Upper lobe of left lung (tissue), 6 donors: ENCODE data around the gene LAMC2. TPM values are rescaled to one million over a fixed set of nuclear protein-coding genes. Genes with fewer than 3 reads are reported as not detected.

Experiments used
- ATAC-seq, 2 donors: fragments of 200-7000 bp; cut with Tn5 transposase; one replicate each; pipeline ENCODE4 v1.9.1; 2022; ENCODE audit warnings: mild to moderate bottlenecking in 2 of 2, moderate library complexity in 2 of 2; ENCODE audit not compliant: low FRiP score in 2 of 2
- DNase-seq, 2 donors: peaks; one replicate each; pipeline ENCODE4 v3.0.0-alpha.2; 2019 to 2020
- H3K27ac ChIP-seq, 4 donors: fragments of 200-600 bp; sonication (generic); one replicate each; pipeline ENCODE4 v1.5.1; 2016 to 2019
- H3K27me3 ChIP-seq, 4 donors: fragments of 200-600 bp; sonication (generic); one replicate each; pipeline ENCODE4 v1.5.1; 2017 to 2019
- H3K36me3 ChIP-seq, 4 donors: fragments of 200-600 bp; sonication (generic); one replicate each; pipeline ENCODE4 v1.5.1; 2016 to 2019
- H3K4me1 ChIP-seq, 4 donors: fragments of 200-600 bp; sonication (generic); one replicate each; pipeline ENCODE4 v1.5.1; 2018 to 2019
- H3K4me3 ChIP-seq, 4 donors: fragments of 200-600 bp; sonication (generic); one replicate each; pipeline ENCODE4 v1.5.1; 2017 to 2019; ENCODE audit warnings: mild to moderate bottlenecking in 2 of 4, moderate library complexity in 1 of 4
- H3K9me3 ChIP-seq, 4 donors: fragments of 200-600 bp; sonication (generic); one replicate each; pipeline ENCODE4 v1.5.1; 2018 to 2019
- EP300 ChIP-seq, 4 donors: sonication (generic); formaldehyde crosslinking; IDR thresholded peaks; one replicate each; pipeline ENCODE4 v1.5.1; 2017; ENCODE audit warnings: antibody characterized with exemption in 4 of 4, control low read depth in 2 of 4
- POLR2A ChIP-seq, 4 donors: fragments of 450-650 bp; IDR thresholded peaks; one replicate each; pipeline ENCODE4 v1.5.1; 2016 to 2017; ENCODE audit warnings: antibody characterized with exemption in 4 of 4, mild to moderate bottlenecking in 2 of 4
- POLR2AphosphoS5 ChIP-seq, 2 donors: sonication (generic); formaldehyde crosslinking; IDR thresholded peaks; one replicate each; pipeline ENCODE4 v1.5.1; 2017; ENCODE audit warnings: antibody characterized with exemption in 2 of 2
- WGBS, 2 donors: methylation state at CpG; one replicate each; pipeline ENCODE4 v1.1.5; 2017 to 2018; 5-methylcytosine and 5-hydroxymethylcytosine counted together
- total RNA-seq, 6 donors: library from RNA; depleted of rRNA in 4 of 6; stranded (reverse); fragments of >200 nt in 4 of 6; gene quantifications; one replicate each; pipeline versions ENCODE4 v1.1.0 to v1.2.1, GENCODE V29; 2016 to 2021
- TF ChIP-seq, protein P1 (sequence below), 6 experiments: fragments of 450-650 bp in 4 of 6; fragments of 200-600 bp in 2 of 6; sonication (generic) in 2 of 6; IDR thresholded peaks; one replicate each; pipeline ENCODE4 v1.5.1; 2016 to 2019; ENCODE audit warnings: antibody characterized with exemption in 6 of 6
- donor health status: DM: no; HTN: no; CAD: no; lungs with moderate emphysema.
- donor health status: DM: no; HTN: yes; CAD: no; lungs with severe emphysema.

The LAMC2 gene
- total RNA-seq, 6 donors from 2014 or later = 10.5 to 74.6 (median 46.1) TPM

DNA sequence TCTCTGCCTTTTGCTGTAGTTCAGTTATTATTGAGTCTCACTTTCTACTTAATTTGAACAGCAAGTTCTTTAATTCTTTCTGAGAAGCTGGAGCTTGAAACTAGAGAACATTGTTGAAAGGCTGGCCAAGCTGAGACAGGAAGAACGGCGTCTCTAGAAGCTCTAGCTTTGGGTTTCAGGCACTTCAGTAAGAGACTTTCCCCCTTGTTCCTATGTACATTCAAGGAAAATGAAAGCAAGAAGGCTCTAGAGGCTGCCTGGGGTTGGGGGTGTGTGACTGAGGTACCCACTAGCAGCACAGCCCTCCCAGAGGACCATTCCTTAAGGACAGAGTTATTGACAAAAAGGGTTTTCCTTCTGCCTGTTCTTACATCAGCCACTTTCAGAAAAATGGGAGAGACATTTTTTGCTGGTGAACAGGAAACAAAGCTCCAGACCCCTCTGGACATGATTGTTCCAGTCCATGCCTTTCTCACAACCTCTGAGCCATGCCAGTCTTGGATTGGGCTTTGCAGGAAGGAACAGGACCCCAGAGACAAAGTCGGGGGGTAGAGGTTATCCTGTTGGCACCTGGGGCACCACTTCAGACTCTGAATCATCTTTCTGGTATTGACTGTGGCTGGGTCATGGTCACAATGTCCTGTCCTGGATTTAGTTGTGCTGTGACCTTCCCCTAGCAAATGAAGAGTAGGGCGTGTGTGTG, 63.1 kb downstream of the LAMC2 start:
- Histone ChIP-seq H3K36me3 (no peaks in the 10 kb centered on the region), H3K9me3 (no peaks in the 10 kb centered on the region), H3K27ac (no peak overlapping the region), H3K4me1 (peaks cover 0 to 13% (median 5%) of the 10 kb centered on the region in 4 donors), H3K27me3 (no peaks in the 10 kb centered on the region), H3K4me3 (no peak overlapping the region)
- WGBS, 2 donors = 67 to 77% methylated on average over 4 of the region's 4 CpGs
- no peak for TF ChIP-seq EP300 (IDR thresholded peaks at IDR 0.05)
- TF ChIP-seq POLR2A (IDR thresholded peaks at IDR 0.05) = no peak
- TF ChIP-seq, protein P1, sequence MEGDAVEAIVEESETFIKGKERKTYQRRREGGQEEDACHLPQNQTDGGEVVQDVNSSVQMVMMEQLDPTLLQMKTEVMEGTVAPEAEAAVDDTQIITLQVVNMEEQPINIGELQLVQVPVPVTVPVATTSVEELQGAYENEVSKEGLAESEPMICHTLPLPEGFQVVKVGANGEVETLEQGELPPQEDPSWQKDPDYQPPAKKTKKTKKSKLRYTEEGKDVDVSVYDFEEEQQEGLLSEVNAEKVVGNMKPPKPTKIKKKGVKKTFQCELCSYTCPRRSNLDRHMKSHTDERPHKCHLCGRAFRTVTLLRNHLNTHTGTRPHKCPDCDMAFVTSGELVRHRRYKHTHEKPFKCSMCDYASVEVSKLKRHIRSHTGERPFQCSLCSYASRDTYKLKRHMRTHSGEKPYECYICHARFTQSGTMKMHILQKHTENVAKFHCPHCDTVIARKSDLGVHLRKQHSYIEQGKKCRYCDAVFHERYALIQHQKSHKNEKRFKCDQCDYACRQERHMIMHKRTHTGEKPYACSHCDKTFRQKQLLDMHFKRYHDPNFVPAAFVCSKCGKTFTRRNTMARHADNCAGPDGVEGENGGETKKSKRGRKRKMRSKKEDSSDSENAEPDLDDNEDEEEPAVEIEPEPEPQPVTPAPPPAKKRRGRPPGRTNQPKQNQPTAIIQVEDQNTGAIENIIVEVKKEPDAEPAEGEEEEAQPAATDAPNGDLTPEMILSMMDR (IDR thresholded peaks at IDR 0.05) = no peak
- ATAC-seq (no peak), DNase-seq (no peak)

DNA sequence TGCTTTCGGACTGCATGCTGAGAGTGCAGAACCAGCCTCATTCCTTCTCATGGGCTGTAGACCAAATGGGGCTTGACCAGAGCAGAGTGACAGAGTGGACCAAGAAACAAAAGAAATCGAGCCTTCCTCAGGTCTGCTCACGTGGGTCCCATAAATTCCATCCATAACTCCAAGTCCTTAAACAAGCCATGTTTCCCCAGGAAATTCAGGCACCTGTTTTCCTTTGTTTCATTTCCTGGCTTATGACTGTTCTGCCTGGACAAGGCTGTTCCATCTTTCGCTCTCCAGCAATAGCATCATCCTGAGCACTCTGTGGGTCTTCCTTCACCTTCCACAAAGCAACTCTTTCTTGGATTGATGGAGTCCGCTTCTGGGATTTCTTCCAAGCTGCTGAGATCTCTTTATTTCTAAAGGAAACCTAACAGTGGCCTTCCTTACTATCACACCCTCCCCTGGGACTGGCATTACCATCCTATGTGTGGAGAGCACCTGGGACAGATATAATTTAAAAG, 63.9 kb downstream of the LAMC2 start:
- WGBS, 2 donors = 89 to 90% methylated on average over 5 of the region's 5 CpGs
- Histone ChIP-seq H3K4me1 (peaks cover 0 to 5% (median 2%) of the 10 kb centered on the region in 4 donors), H3K27me3 (no peaks in the 10 kb centered on the region), H3K27ac (no peak overlapping the region), H3K9me3 (peaks cover 0 to under 1% (median 0%) of the 10 kb centered on the region in 4 donors), H3K4me3 (no peak overlapping the region), H3K36me3 (no peaks in the 10 kb centered on the region)
- TF ChIP-seq, protein P1 (IDR thresholded peaks at IDR 0.05) = no peak
- TF ChIP-seq POLR2A (IDR thresholded peaks at IDR 0.05) (no peak), EP300 (IDR thresholded peaks at IDR 0.05) (no peak), POLR2AphosphoS5 (IDR thresholded peaks at IDR 0.05) (no peak)
- ATAC-seq (no peak), DNase-seq (no peak)

DNA sequence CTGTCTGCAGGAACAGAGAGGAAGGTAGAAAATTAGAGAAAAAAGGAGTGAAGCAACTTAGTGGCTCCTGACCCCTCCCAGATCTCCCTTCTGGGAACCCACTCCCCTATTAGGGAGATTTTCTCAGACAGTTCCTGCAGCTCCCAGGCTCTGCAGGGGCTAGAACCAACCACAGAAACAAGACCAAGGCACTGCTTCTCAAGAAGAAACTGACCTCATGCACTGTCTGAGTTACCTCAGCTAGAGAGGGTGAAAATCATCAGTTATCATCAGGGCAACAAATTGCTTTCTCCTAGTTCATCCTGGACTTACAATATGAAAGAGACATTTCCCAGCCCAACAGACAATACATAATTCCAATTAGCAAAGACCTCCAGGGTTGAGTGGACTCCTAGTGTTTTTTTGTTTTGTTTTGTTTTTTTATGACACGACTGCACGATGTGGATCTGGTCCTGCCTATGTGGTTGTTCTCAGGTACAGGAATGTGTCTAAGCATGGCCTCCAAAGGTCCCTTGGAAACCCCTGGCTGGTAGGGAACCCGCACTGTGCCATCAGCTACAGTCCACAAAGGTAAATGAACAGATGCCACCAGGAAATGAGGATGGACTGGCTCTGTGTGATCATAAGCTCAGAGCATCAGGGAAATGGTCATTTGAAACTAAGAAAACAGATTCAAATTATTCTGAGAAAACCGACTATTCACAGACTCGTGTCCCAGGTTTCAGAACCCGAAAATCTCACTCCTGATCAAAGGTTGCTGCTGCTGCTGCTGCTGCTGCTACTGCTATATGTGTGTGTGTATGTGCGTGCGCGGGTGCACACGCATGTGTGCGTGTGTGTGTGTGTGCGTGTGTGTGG, 65.3 kb downstream of the LAMC2 start:
- Histone ChIP-seq H3K4me1 (no peaks in the 10 kb centered on the region), H3K4me3 (no peak overlapping the region), H3K36me3 (no peaks in the 10 kb centered on the region), H3K27ac (no peak overlapping the region), H3K9me3 (peaks cover 0 to 4% (median 0%) of the 10 kb centered on the region in 4 donors), H3K27me3 (no peaks in the 10 kb centered on the region)
- ATAC-seq (no peak), DNase-seq (no peak)
- 93 to 94% methylated on average over 12 of the region's 12 CpGs for WGBS, 2 donors
- no peak for TF ChIP-seq EP300 (IDR thresholded peaks at IDR 0.05)
- TF ChIP-seq, protein P1 (IDR thresholded peaks at IDR 0.05) = no peak
- no peak for TF ChIP-seq POLR2A (IDR thresholded peaks at IDR 0.05)
- TF ChIP-seq POLR2AphosphoS5 (IDR thresholded peaks at IDR 0.05) = no peak

DNA sequence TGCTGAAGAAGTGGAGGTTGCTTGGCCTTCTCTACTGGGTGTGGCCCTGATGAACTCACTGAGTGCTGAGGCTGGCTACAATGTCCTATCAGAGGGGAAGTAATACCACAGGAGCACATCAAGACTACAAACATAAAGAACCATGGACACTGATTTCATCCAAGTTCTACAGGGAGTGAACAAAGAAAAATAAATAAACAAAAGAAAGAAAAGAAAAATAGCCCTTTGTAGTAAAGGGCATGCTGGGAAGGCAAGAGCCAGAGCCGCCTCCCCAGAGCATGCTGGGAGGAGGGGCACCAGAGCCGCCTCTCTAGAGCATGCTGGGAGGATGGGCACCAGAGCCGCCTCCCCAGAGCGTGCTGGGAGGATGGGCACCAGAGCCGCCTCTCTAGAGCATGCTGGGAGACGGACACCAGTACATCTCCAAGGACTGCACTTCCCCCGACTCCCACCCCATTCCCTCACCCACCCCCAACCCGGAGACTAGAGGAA, 65.9 kb downstream of the LAMC2 start:
- Histone ChIP-seq H3K27ac (no peak overlapping the region), H3K27me3 (no peaks in the 10 kb centered on the region), H3K9me3 (peaks cover 0 to 4% (median 0%) of the 10 kb centered on the region in 4 donors), H3K36me3 (no peaks in the 10 kb centered on the region), H3K4me1 (no peaks in the 10 kb centered on the region), H3K4me3 (no peak overlapping the region)
- TF ChIP-seq POLR2A (IDR thresholded peaks at IDR 0.05) (no peak), EP300 (IDR thresholded peaks at IDR 0.05) (no peak), POLR2AphosphoS5 (IDR thresholded peaks at IDR 0.05) (no peak)
- TF ChIP-seq, protein P1 (IDR thresholded peaks at IDR 0.05) = no peak
- 90 to 94% methylated on average over 8 of the region's 8 CpGs for WGBS, 2 donors
- DNase-seq (no peak), ATAC-seq (no peak)
